Gastrocnemius medialis (tissue), 4 donors: Measurements from ENCODE around the gene FGF4. TPM values are rescaled to one million over a fixed set of nuclear protein-coding genes. Genes with fewer than 3 reads are reported as not detected.

Experiments used
- ATAC-seq, 2 donors: fragments of 150-250 bp; one replicate each; pipeline ENCODE4 v1.9.1; 2016
- DNase-seq, 2 donors: peaks; one replicate each; pipeline ENCODE4 v3.0.0-alpha.2; 2019
- H3K27ac ChIP-seq, 4 donors: fragments of 200-600 bp; sonication (generic); 1 replicate in 1 of 4; 2 replicates in 3 of 4; pipeline ENCODE4 v1.5.1; 2016 to 2018; ENCODE audit warnings: mild to moderate bottlenecking in 2 of 4, moderate library complexity in 1 of 4
- H3K27me3 ChIP-seq, 3 donors: fragments of 200-600 bp; sonication (generic) in 2 of 3; 1 replicate in 1 of 3; 2 replicates in 2 of 3; pipeline versions ENCODE4 v1.5.1 to v1.6.0; 2016 to 2019; ENCODE audit warnings: mild to moderate bottlenecking in 1 of 3, moderate library complexity in 1 of 3
- H3K36me3 ChIP-seq, 2 donors: fragments of 200-600 bp; sonication (generic) in 1 of 2; one replicate each; pipeline ENCODE4 v1.5.1; 2017 to 2018
- H3K4me1 ChIP-seq, 2 donors: fragments of 200-600 bp; sonication (generic) in 1 of 2; one replicate each; pipeline ENCODE4 v1.5.1; 2016 to 2017; ENCODE audit warnings: mild to moderate bottlenecking in 2 of 2
- H3K4me3 ChIP-seq, 4 donors: fragments of 200-600 bp; sonication (generic) in 3 of 4; 1 replicate in 1 of 4; 2 replicates in 3 of 4; pipeline ENCODE4 v1.5.1; 2016 to 2019; ENCODE audit warnings: mild to moderate bottlenecking in 2 of 4
- H3K9me3 ChIP-seq, 3 donors: fragments of 200-600 bp; sonication (generic) in 2 of 3; 1 replicate in 1 of 3; 2 replicates in 2 of 3; pipeline ENCODE4 v1.5.1; 2016 to 2019
- CTCF ChIP-seq, 5 experiments: fragments of 450-650 bp in 3 of 5; fragments of 200-600 bp in 2 of 5; sonication (generic) in 2 of 5; IDR thresholded peaks in 4 of 5; conservative IDR thresholded peaks in 1 of 5; 1 replicate in 4 of 5; 2 replicates in 1 of 5; pipeline ENCODE4 v1.5.1; 2016 to 2019; ENCODE audit warnings: antibody characterized with exemption in 5 of 5, mild to moderate bottlenecking in 3 of 5, moderate library complexity in 3 of 5
- POLR2A ChIP-seq, 2 donors: fragments of 450-650 bp; IDR thresholded peaks; one replicate each; pipeline ENCODE4 v1.6.1; 2017; ENCODE audit warnings: antibody characterized with exemption in 2 of 2, mild to moderate bottlenecking in 2 of 2, moderate library complexity in 2 of 2
- in situ Hi-C, 4 donors: fragments of 200-750 bp; cut with MboI; loops; one replicate each; pipeline versions ENCODE4 v1.15.0 to v1.8.0; 2017; ENCODE audit warnings: low sequenced_read_pairs in 4 of 4
- intact Hi-C: fragments of 100-400 bp; cut with DNase I; formaldehyde crosslinking; loops from one replicate; pipeline ENCODE4 v1.15.1; 2023; ENCODE audit warnings: low total_unique reads
- total RNA-seq, 4 donors: library from RNA; depleted of rRNA; stranded (reverse); fragments of >200 nt; gene quantifications; one replicate each; pipeline versions ENCODE4 v1.1.0 to v1.2.3, GENCODE V29; 2016

FGF4 gene
- total RNA-seq, 4 donors from 2014 or later: not detected

GRCh38 chr11:69745201-69745600 is 29.9 kb downstream of the FGF4 start:
- TF ChIP-seq CTCF (IDR thresholded peaks at IDR 0.05 in 4 of 5, conservative IDR thresholded peaks at IDR 0.05 in 1 of 5): no peak
- peaks cover 4 to 6% (median 6%) of the 10 kb centered on the region in 3 donors for H3K27me3 ChIP-seq
- no peak overlapping the region for H3K27ac ChIP-seq
- no peaks in the 10 kb centered on the region for H3K36me3 ChIP-seq
- no peaks in the 10 kb centered on the region for H3K4me1 ChIP-seq
- H3K9me3 ChIP-seq: no peaks in the 10 kb centered on the region
- ATAC-seq (no peak), DNase-seq (no peak)
- H3K4me3 ChIP-seq: no peak overlapping the region
- intact Hi-C loops (no loop called here), in situ Hi-C loops (no loop called here)

GRCh38 chr11:69744435-69744834 is 30.7 kb downstream of the FGF4 start:
- intact Hi-C loops: no loop called here
- TF ChIP-seq CTCF (IDR thresholded peaks at IDR 0.05 in 4 of 5, conservative IDR thresholded peaks at IDR 0.05 in 1 of 5) (no peak), POLR2A (IDR thresholded peaks at IDR 0.05) (no peak)

GRCh38 chr11:69734841-69735240 is 40.3 kb downstream of the FGF4 start:
- H3K4me3 ChIP-seq: no peak overlapping the region
- TF ChIP-seq CTCF (IDR thresholded peaks at IDR 0.05 in 4 of 5, conservative IDR thresholded peaks at IDR 0.05 in 1 of 5) (no peak), POLR2A (IDR thresholded peaks at IDR 0.05) (no peak)
- H3K27me3 ChIP-seq: peaks cover 4 to 12% (median 6%) of the 10 kb centered on the region in 3 donors
- H3K36me3 ChIP-seq: no peaks in the 10 kb centered on the region
- in situ Hi-C loops (no loop called here), intact Hi-C loops (no loop called here)
- H3K9me3 ChIP-seq: no peaks in the 10 kb centered on the region
- H3K4me1 ChIP-seq: no peaks in the 10 kb centered on the region
- no peak overlapping the region for H3K27ac ChIP-seq
- no peak for DNase-seq
- ATAC-seq: no peak

More at GRCh38 chr11:69744435-69744834, 30.7 kb downstream of the FGF4 start:
- Histone ChIP-seq H3K4me3 (no peak overlapping the region), H3K9me3 (no peaks in the 10 kb centered on the region), H3K4me1 (no peaks in the 10 kb centered on the region), H3K36me3 (no peaks in the 10 kb centered on the region), H3K27me3 (peaks cover 4 to 6% (median 6%) of the 10 kb centered on the region in 3 donors), H3K27ac (no peak overlapping the region)
- DNase-seq (no peak), ATAC-seq (no peak)
- in situ Hi-C loops: no loop called here

- H3K4me3 ChIP-seq: no peak overlapping the region
- no peak overlapping the region for H3K27ac ChIP-seq
- H3K36me3 ChIP-seq: no peaks in the 10 kb centered on the region
- H3K9me3 ChIP-seq: no peaks in the 10 kb centered on the region
- in situ Hi-C loops (no loop called here), intact Hi-C loops (no loop called here)
- no peak for ATAC-seq
- peaks cover 4 to 12% (median 6%) of the 10 kb centered on the region in 3 donors for H3K27me3 ChIP-seq
- H3K4me1 ChIP-seq: no peaks in the 10 kb centered on the region
- no peak for TF ChIP-seq CTCF (IDR thresholded peaks at IDR 0.05 in 4 of 5, conservative IDR thresholded peaks at IDR 0.05 in 1 of 5)
- TF ChIP-seq POLR2A (IDR thresholded peaks at IDR 0.05): no peak
- DNase-seq: no peak
Observed at GRCh38 chr11:69734367-69734766, 40.8 kb downstream of the FGF4 start.

- Histone ChIP-seq H3K4me3 (no peak overlapping the region), H3K4me1 (no peaks in the 10 kb centered on the region), H3K27me3 (peaks cover 4 to 12% (median 6%) of the 10 kb centered on the region in 3 donors), H3K27ac (no peak overlapping the region), H3K9me3 (no peaks in the 10 kb centered on the region), H3K36me3 (no peaks in the 10 kb centered on the region)
- no peak for ATAC-seq
- DNase-seq: no peak
- intact Hi-C loops: no loop called here
- in situ Hi-C loops: no loop called here
- no peak for TF ChIP-seq CTCF (IDR thresholded peaks at IDR 0.05 in 4 of 5, conservative IDR thresholded peaks at IDR 0.05 in 1 of 5)
- no peak for TF ChIP-seq POLR2A (IDR thresholded peaks at IDR 0.05)
Observed at GRCh38 chr11:69732910-69733309, 42.2 kb downstream of the FGF4 start.
